ES-I3 (cell line): ENCODE measurements around the gene DENND1C.

Experiments
- H3K36me3 ChIP-seq: 2 replicates; pipeline ENCODE4 v1.6.1; 2013; ENCODE audit warnings: mild to moderate bottlenecking, low read length, control low read depth, moderate library complexity; ENCODE audit not compliant: insufficient read depth
- H3K4me1 ChIP-seq: 2 replicates; pipeline ENCODE4 v1.6.1; 2013; ENCODE audit warnings: mild to moderate bottlenecking, control low read depth, low read length; ENCODE audit not compliant: insufficient read depth
- H3K9ac ChIP-seq: 2 replicates; pipeline ENCODE4 v1.6.1; 2013; ENCODE audit warnings: low read depth, mild to moderate bottlenecking, low read length, moderate library complexity
- H3K9me3 ChIP-seq: 2 replicates; pipeline ENCODE4 v1.6.1; 2013; ENCODE audit warnings: mild to moderate bottlenecking, low read length, moderate library complexity; ENCODE audit not compliant: control insufficient read depth, insufficient read depth

The DENND1C gene

GRCh38 chr19:6476155-6476895, 5.3 kb downstream of the DENND1C start:
- Histone ChIP-seq H3K36me3 (no peaks in the 10 kb centered on the region), H3K9me3 (no peaks in the 10 kb centered on the region), H3K9ac (peak overlapping the region; percentile 64), H3K4me1 (peaks cover 3% of the 10 kb centered on the region; the same call in 1 of the 2 replicates)

GRCh38 chr19:6475321-6476108, 6.1 kb downstream of the DENND1C start:
- H3K4me1 ChIP-seq: no peaks in the 10 kb centered on the region; the same call in 1 of the 2 replicates
- H3K36me3 ChIP-seq: no peaks in the 10 kb centered on the region
- H3K9me3 ChIP-seq: no peaks in the 10 kb centered on the region
- peak overlapping the region; percentile 64; the same call in 1 of the 2 replicates for H3K9ac ChIP-seq

GRCh38 chr19:6473647-6474046, 7.9 kb downstream of the DENND1C start:
- H3K4me1 ChIP-seq: no peaks in the 10 kb centered on the region; the same call in 1 of the 2 replicates
- H3K9ac ChIP-seq: no peak overlapping the region
- H3K9me3 ChIP-seq: no peaks in the 10 kb centered on the region
- H3K36me3 ChIP-seq: no peaks in the 10 kb centered on the region

- no peaks in the 10 kb centered on the region; the same call in 1 of the 2 replicates for H3K4me1 ChIP-seq
- no peaks in the 10 kb centered on the region for H3K36me3 ChIP-seq
- no peaks in the 10 kb centered on the region for H3K9me3 ChIP-seq
- no peak overlapping the region for H3K9ac ChIP-seq
Observed at GRCh38 chr19:6472713-6473112, 8.9 kb downstream of the DENND1C start.

GRCh38 chr19:6471076-6471475, 10.5 kb downstream of the DENND1C start:
- Histone ChIP-seq H3K4me1 (no peaks in the 10 kb centered on the region; the same call in 1 of the 2 replicates), H3K9ac (no peak overlapping the region), H3K36me3 (no peaks in the 10 kb centered on the region), H3K9me3 (no peaks in the 10 kb centered on the region)

GRCh38 chr19:6470173-6470572, 11.4 kb downstream of the DENND1C start:
- Histone ChIP-seq H3K4me1 (peaks cover 3% of the 10 kb centered on the region; the same call in 1 of the 2 replicates), H3K36me3 (no peaks in the 10 kb centered on the region), H3K9ac (no peak overlapping the region), H3K9me3 (no peaks in the 10 kb centered on the region)

- Histone ChIP-seq H3K9me3 (no peaks in the 10 kb centered on the region), H3K9ac (no peak overlapping the region), H3K36me3 (no peaks in the 10 kb centered on the region), H3K4me1 (peaks cover 5% of the 10 kb centered on the region; the same call in 1 of the 2 replicates)
Observed at GRCh38 chr19:6467384-6467783, 14.2 kb downstream of the DENND1C start.

- peaks cover 5% of the 10 kb centered on the region; the same call in 1 of the 2 replicates for H3K4me1 ChIP-seq
- no peaks in the 10 kb centered on the region for H3K9me3 ChIP-seq
- no peak overlapping the region for H3K9ac ChIP-seq
Observed at GRCh38 chr19:6466526-6467248, 14.9 kb downstream of the DENND1C start.

GRCh38 chr19:6465663-6466062, 15.9 kb downstream of the DENND1C start:
- Histone ChIP-seq H3K9me3 (no peaks in the 10 kb centered on the region), H3K36me3 (no peaks in the 10 kb centered on the region), H3K4me1 (peaks cover 5% of the 10 kb centered on the region; the same call in 1 of the 2 replicates), H3K9ac (no peak overlapping the region)

More at GRCh38 chr19:6466526-6467248, 14.9 kb downstream of the DENND1C start:
- no peaks in the 10 kb centered on the region for H3K36me3 ChIP-seq

GRCh38 chr19:6465006-6465405, 16.6 kb downstream of the DENND1C start:
- Histone ChIP-seq H3K36me3 (no peaks in the 10 kb centered on the region), H3K4me1 (peaks cover 5% of the 10 kb centered on the region; the same call in 1 of the 2 replicates), H3K9me3 (no peaks in the 10 kb centered on the region), H3K9ac (peak overlapping the region; percentile 82)

GRCh38 chr19:6464070-6464873, 17.3 kb downstream of the DENND1C start, which contains the start of gene CRB3:
CRB3 (plus strand) TSS chr19:6464271; CDS start chr19:6464702, 431 bp downstream.
- peak within 1 kb of the TSS; percentile 82 for H3K9ac ChIP-seq
- peaks cover 5% of the 10 kb centered on the region; the same call in 1 of the 2 replicates for H3K4me1 ChIP-seq
- no peaks in the 10 kb centered on the region for H3K36me3 ChIP-seq
- no peaks in the 10 kb centered on the region for H3K9me3 ChIP-seq

- Histone ChIP-seq H3K36me3 (no peaks in the 10 kb centered on the region), H3K9ac (peak overlapping the region; percentile 79), H3K4me1 (peaks cover 13% of the 10 kb centered on the region; the same call in 1 of the 2 replicates), H3K9me3 (no peaks in the 10 kb centered on the region)
Observed at GRCh38 chr19:6460099-6460884, 21.3 kb downstream of the DENND1C start.
